ENCODE results near the gene PMM2. TPM values are rescaled to one million over a fixed set of nuclear protein-coding genes. Genes with fewer than 3 reads are reported as not detected.

PMM2 gene
- total and polyA plus RNA-seq, 2 donors (not counting 1 experiment from before 2014, with no cell fraction given), result 15.8 to 47.5 TPM

GRCh38 chr16:8753416-8754054, 44.1 kb upstream of the PMM2 start:
- Histone ChIP-seq H3K4me3 (ENCODE audit: control extremely low read depth in 1 of 5, extremely low read depth in 1 of 5, insufficient read depth in 1 of 5, low read depth in 2 of 5, low read length in 4 of 5) (no peak overlapping the region), H4K20me1 (ENCODE audit: control insufficient read depth, insufficient read depth, low read length, poor library complexity, severe bottlenecking) (no peaks in the 10 kb centered on the region), H3K9ac (ENCODE audit: low read length) (no peak overlapping the region), H3K9me3 (ENCODE audit: control extremely low read depth in 1 of 3, control insufficient read depth in 2 of 3, insufficient read depth in 1 of 3, low read length in 2 of 3) (no peaks in the 10 kb centered on the region), H3K4me1 (ENCODE audit: control insufficient read depth in 2 of 2, insufficient read depth in 2 of 2, low read length in 2 of 2) (no peaks in the 10 kb centered on the region), H3K36me3 (replicated peaks in 1 of 2; ENCODE audit: control extremely low read depth in 1 of 2, control insufficient read depth in 1 of 2, extremely low read depth in 1 of 2, insufficient read depth in 2 of 2, low read length in 1 of 2) (peaks cover 12 to 19% of the 10 kb centered on the region in 2 experiments), H3K27me3 (replicated peaks in 1 of 4; ENCODE audit: control extremely low read depth in 1 of 4, control insufficient read depth in 3 of 4, insufficient read depth in 4 of 4, low read length in 3 of 4) (no peaks in the 10 kb centered on the region), H3K4me2 (replicated peaks; ENCODE audit: low read depth, low read length, poor library complexity, severe bottlenecking) (no peak overlapping the region), H3K79me2 (ENCODE audit: control insufficient read depth, insufficient read depth, low read length) (no peaks in the 10 kb centered on the region), H2AFZ (ENCODE audit: insufficient read depth, low read depth, low read length, poor library complexity, severe bottlenecking) (no peak overlapping the region), H3K27ac (ENCODE audit: low read length in 2 of 2) (no peak overlapping the region)
- 67% methylated on average over 4 of the region's 9 CpGs for WGBS (ENCODE audit: insufficient coverage)
- ATAC-seq (ENCODE audit: low read depth), result no peak
- Mint-ChIP-seq H3K27ac (no peak overlapping the region), H3K9me3 (ENCODE audit: insufficient read depth) (no peaks in the 10 kb centered on the region), H3K4me1 (no peaks in the 10 kb centered on the region), H3K27me3 (no peaks in the 10 kb centered on the region), H3K4me3 (no peak overlapping the region)
- intact Hi-C loops (cut with micrococcal nuclease), result no loop called here
- CTCF ChIA-PET, result no interaction called here
- POLR2A ChIA-PET, result no interaction called here
- no peak for DNase-seq
- no peak for TF ChIP-seq CTCF (IDR thresholded peaks at IDR 0.05)
- no peak for TF ChIP-seq EZH2 (IDR thresholded peaks at IDR 0.05; ENCODE audit: borderline replicate concordance, insufficient read depth, low read depth, low read length, poor library complexity, severe bottlenecking)

- peaks cover 0 to 2% (median 0%) of the 10 kb centered on the region in 3 donors for H3K9me3 ChIP-seq (ENCODE audit: control extremely low read depth in 1 of 3, control insufficient read depth in 2 of 3, insufficient read depth in 1 of 3, low read length in 2 of 3)
- no peaks in the 10 kb centered on the region for H4K20me1 ChIP-seq (ENCODE audit: control insufficient read depth, insufficient read depth, low read length, poor library complexity, severe bottlenecking)
- no peaks in the 10 kb centered on the region for H3K27me3 Mint-ChIP-seq
- peaks cover 10 to 17% of the 10 kb centered on the region in 2 experiments for H3K36me3 ChIP-seq (replicated peaks in 1 of 2; ENCODE audit: control extremely low read depth in 1 of 2, control insufficient read depth in 1 of 2, extremely low read depth in 1 of 2, insufficient read depth in 2 of 2, low read length in 1 of 2)
- H2AFZ ChIP-seq (ENCODE audit: insufficient read depth, low read depth, low read length, poor library complexity, severe bottlenecking), result no peak overlapping the region
- 95% methylated on average over 4 of the region's 5 CpGs for WGBS (ENCODE audit: insufficient coverage)
- H3K4me2 ChIP-seq (replicated peaks; ENCODE audit: low read depth, low read length, poor library complexity, severe bottlenecking), result no peak overlapping the region
- DNase-seq (no peak), ATAC-seq (ENCODE audit: low read depth) (no peak)
- H3K9ac ChIP-seq (ENCODE audit: low read length), result no peak overlapping the region
- H3K27ac Mint-ChIP-seq, result no peak overlapping the region
- intact Hi-C loops (cut with micrococcal nuclease), result no loop called here
- ChIA-PET CTCF (interaction anchor here (0.6 kb wide), 1 partner anchor 34 kb away, joined by 3 read pairs; no protein-coding TSS in a partner anchor), POLR2A (no interaction called here)
- no peak for TF ChIP-seq CTCF (IDR thresholded peaks at IDR 0.05)
- no peak for TF ChIP-seq EZH2 (IDR thresholded peaks at IDR 0.05; ENCODE audit: borderline replicate concordance, insufficient read depth, low read depth, low read length, poor library complexity, severe bottlenecking)
- no peaks in the 10 kb centered on the region for H3K4me1 Mint-ChIP-seq
- no peak overlapping the region for H3K4me3 Mint-ChIP-seq
- H3K27ac ChIP-seq (ENCODE audit: low read length in 2 of 2), result no peak overlapping the region
- no peaks in the 10 kb centered on the region for H3K9me3 Mint-ChIP-seq (ENCODE audit: insufficient read depth)
- H3K4me1 ChIP-seq (ENCODE audit: control insufficient read depth in 2 of 2, insufficient read depth in 2 of 2, low read length in 2 of 2), result no peaks in the 10 kb centered on the region
- H3K4me3 ChIP-seq (ENCODE audit: control extremely low read depth in 1 of 5, extremely low read depth in 1 of 5, insufficient read depth in 1 of 5, low read depth in 2 of 5, low read length in 4 of 5), result no peak overlapping the region
- H3K79me2 ChIP-seq (ENCODE audit: control insufficient read depth, insufficient read depth, low read length), result no peaks in the 10 kb centered on the region
- no peaks in the 10 kb centered on the region for H3K27me3 ChIP-seq (replicated peaks in 1 of 4; ENCODE audit: control extremely low read depth in 1 of 4, control insufficient read depth in 3 of 4, insufficient read depth in 4 of 4, low read length in 3 of 4)
Measured at GRCh38 chr16:8756755-8757154, 40.9 kb upstream of the PMM2 start.

Data from B cell (primary cell).